Neural progenitor cell (in vitro differentiated cells): ENCODE measurements around the gene ABO. TPM values are rescaled to one million over a fixed set of nuclear protein-coding genes. Genes with fewer than 3 reads are reported as not detected.

Experiments used
- DNase-seq: peaks from one replicate; pipeline ENCODE4 v3.0.0-alpha.2; 2016; ENCODE audit warnings: low spot score
- H2AFZ ChIP-seq: fragments of 200-600 bp; sonication (generic); replicated peaks from 2 replicates; pipeline ENCODE4 v1.6.1; 2016; ENCODE audit warnings: antibody characterized with exemption
- H3F3A ChIP-seq: fragments of 200-600 bp; sonication (generic); 2 replicates; pipeline ENCODE4 v1.6.1; 2016; ENCODE audit warnings: antibody characterized with exemption, low read depth
- H3K27ac ChIP-seq: fragments of 200-600 bp; sonication (generic); 2 replicates; pipeline ENCODE4 v1.5.1; 2016; ENCODE audit warnings: mild to moderate bottlenecking
- H3K27me3 ChIP-seq: fragments of 200-600 bp; sonication (generic); 2 replicates; pipeline ENCODE4 v1.6.1; 2016; ENCODE audit warnings: mild to moderate bottlenecking, moderate library complexity
- H3K36me3 ChIP-seq: fragments of 200-600 bp; sonication (generic); 2 replicates; pipeline ENCODE4 v1.5.1; 2016
- H3K4me1 ChIP-seq: fragments of 200-600 bp; sonication (generic); 2 replicates; pipeline ENCODE4 v1.6.1; 2016; ENCODE audit warnings: mixed run types
- H3K4me2 ChIP-seq: fragments of 200-600 bp; sonication (generic); 2 replicates; pipeline ENCODE4 v1.6.1; 2016
- H3K4me3 ChIP-seq: fragments of 200-600 bp; sonication (generic); 2 replicates; pipeline ENCODE4 v1.5.1; 2016
- H3K79me2 ChIP-seq: fragments of 200-600 bp; sonication (generic); 2 replicates; pipeline ENCODE4 v1.6.1; 2016; ENCODE audit warnings: low read depth
- H3K9ac ChIP-seq: fragments of 200-600 bp; sonication (generic); 2 replicates; pipeline ENCODE4 v1.6.1; 2016
- H3K9me3 ChIP-seq: fragments of 200-600 bp; sonication (generic); 2 replicates; pipeline ENCODE4 v1.5.1; 2016; ENCODE audit warnings: low read depth
- H4K20me1 ChIP-seq: fragments of 200-600 bp; sonication (generic); 2 replicates; pipeline ENCODE4 v1.6.1; 2016; ENCODE audit warnings: low read depth
- H3K27ac Mint-ChIP-seq: 3 replicates; pipeline ENCODE4 v1.8.0; 2021; ENCODE audit warnings: mixed read lengths
- H3K27me3 Mint-ChIP-seq: 2 replicates; pipeline ENCODE4 v1.8.0; 2022; ENCODE audit warnings: low read depth, mild to moderate bottlenecking, inconsistent platforms, moderate library complexity, mixed read lengths; ENCODE audit not compliant: insufficient read depth
- H3K36me3 Mint-ChIP-seq: 3 replicates; pipeline ENCODE4 v1.8.0; 2021; ENCODE audit warnings: mixed read lengths
- H3K4me1 Mint-ChIP-seq: 3 replicates; pipeline ENCODE4 v1.8.0; 2021; ENCODE audit warnings: mixed read lengths
- H3K4me3 Mint-ChIP-seq: 3 replicates; pipeline ENCODE4 v1.8.0; 2021; ENCODE audit warnings: mild to moderate bottlenecking, moderate library complexity, mixed read lengths
- H3K9me3 Mint-ChIP-seq: 3 replicates; pipeline ENCODE4 v1.8.0; 2020; ENCODE audit warnings: mixed read lengths
- CTCF ChIP-seq: fragments of 200-600 bp; sonication (generic); IDR thresholded peaks from 2 replicates; pipeline ENCODE4 v1.5.1; 2017; ENCODE audit warnings: antibody characterized with exemption, mild to moderate bottlenecking
- EZH2 ChIP-seq: fragments of 200-600 bp; sonication (generic); IDR thresholded peaks from 2 replicates; pipeline ENCODE4 v1.6.1; 2017; ENCODE audit warnings: antibody characterized with exemption, mild to moderate bottlenecking, moderate library complexity
- EZH2phosphoT487 ChIP-seq: fragments of 200-600 bp; sonication (generic); IDR thresholded peaks from 2 replicates; pipeline ENCODE4 v1.6.1; 2017; ENCODE audit warnings: antibody characterized with exemption
- total RNA-seq: library from RNA; depleted of rRNA; stranded (reverse); fragments of >200 nt; gene quantifications from 2 replicates; pipeline ENCODE4 v1.2.3, GENCODE V29; 2015; ENCODE audit warnings: low replicate concordance

The ABO gene
- not detected in 2 replicates for total RNA-seq

- Mint-ChIP-seq H3K4me1 (peaks cover 3% of the 10 kb centered on the region), H3K9me3 (peaks cover 5% of the 10 kb centered on the region), H3K27me3 (peaks cover 46% of the 10 kb centered on the region), H3K27ac (no peak within 1 kb of the TSS), H3K36me3 (no peaks in the 10 kb centered on the region), H3K4me3 (peak within 1 kb of the TSS; percentile 73)
- peak within 1 kb of the TSS; percentile 100 for H2AFZ ChIP-seq
- no peaks in the 10 kb centered on the region for H4K20me1 ChIP-seq
- peak within 1 kb of the TSS; percentile 60 for H3K4me3 ChIP-seq
- TF ChIP-seq EZH2phosphoT487 (peak; percentile 94), EZH2 (peak; percentile 87), CTCF (peak; percentile 40)
- H3K27ac ChIP-seq, result no peak within 1 kb of the TSS
- DNase-seq, result peak; percentile 61
- H3K79me2 ChIP-seq, result no peaks in the 10 kb centered on the region
- no peaks in the 10 kb centered on the region for H3K4me1 ChIP-seq
- peak within 1 kb of the TSS; percentile 94 for H3K4me2 ChIP-seq
- H3F3A ChIP-seq, result no peaks in the 10 kb centered on the region
- H3K36me3 ChIP-seq, result no peaks in the 10 kb centered on the region
- no peaks in the 10 kb centered on the region for H3K9me3 ChIP-seq
- H3K27me3 ChIP-seq, result peaks cover 83% of the 10 kb centered on the region
- H3K9ac ChIP-seq, result peak within 1 kb of the TSS; percentile 28
Observed at GRCh38 chr9:133275105-133276000, at the start of gene ABO. TSS of gene ABO (minus strand) at chr9:133275201.

- Histone ChIP-seq H3K9me3 (peaks cover 4% of the 10 kb centered on the region), H3F3A (no peaks in the 10 kb centered on the region), H3K27ac (no peak overlapping the region), H3K36me3 (no peaks in the 10 kb centered on the region), H3K79me2 (no peaks in the 10 kb centered on the region), H3K27me3 (no peaks in the 10 kb centered on the region), H2AFZ (no peak overlapping the region), H4K20me1 (no peaks in the 10 kb centered on the region), H3K4me3 (no peak overlapping the region), H3K9ac (no peak overlapping the region), H3K4me2 (no peak overlapping the region), H3K4me1 (no peaks in the 10 kb centered on the region)
- no peak for DNase-seq
- peaks cover 9% of the 10 kb centered on the region for H3K36me3 Mint-ChIP-seq
- H3K9me3 Mint-ChIP-seq, result peaks cover 22% of the 10 kb centered on the region
- TF ChIP-seq EZH2 (no peak), EZH2phosphoT487 (no peak), CTCF (no peak)
- H3K27ac Mint-ChIP-seq, result no peak overlapping the region
- H3K27me3 Mint-ChIP-seq, result peaks cover 18% of the 10 kb centered on the region
- H3K4me1 Mint-ChIP-seq, result no peaks in the 10 kb centered on the region
- H3K4me3 Mint-ChIP-seq, result peak overlapping the region; percentile 1
Observed at GRCh38 chr9:133323991-133324703, 49.1 kb upstream of the ABO start.

GRCh38 chr9:133323211-133323610, 48.2 kb upstream of the ABO start:
- Histone ChIP-seq H3K27ac (no peak overlapping the region), H3K4me2 (no peak overlapping the region), H3F3A (no peaks in the 10 kb centered on the region), H3K36me3 (no peaks in the 10 kb centered on the region), H3K4me1 (no peaks in the 10 kb centered on the region), H3K9ac (no peak overlapping the region), H3K27me3 (no peaks in the 10 kb centered on the region), H3K9me3 (peaks cover 4% of the 10 kb centered on the region), H3K4me3 (no peak overlapping the region), H4K20me1 (no peaks in the 10 kb centered on the region), H2AFZ (no peak overlapping the region), H3K79me2 (no peaks in the 10 kb centered on the region)
- no peaks in the 10 kb centered on the region for H3K4me1 Mint-ChIP-seq
- peaks cover 12% of the 10 kb centered on the region for H3K27me3 Mint-ChIP-seq
- peaks cover 3% of the 10 kb centered on the region for H3K36me3 Mint-ChIP-seq
- H3K9me3 Mint-ChIP-seq, result peaks cover 19% of the 10 kb centered on the region
- no peak overlapping the region for H3K27ac Mint-ChIP-seq
- TF ChIP-seq CTCF (no peak), EZH2phosphoT487 (no peak), EZH2 (no peak)
- H3K4me3 Mint-ChIP-seq, result no peak overlapping the region
- no peak for DNase-seq
